Ectodermal cell (in vitro differentiated cells): ENCODE data around the gene CDK11A.
"Not testable (repeated sequence)": the region's sequence is repeated elsewhere in the genome, so short reads cannot be mapped to it uniquely, and the experiment has no call there.

Experiments used
- H3K27ac ChIP-seq: 2 replicates; pipeline ENCODE4 v1.7.0; 2013; ENCODE audit warnings: mild to moderate bottlenecking, low read depth, low read length; ENCODE audit not compliant: insufficient read depth, poor library complexity, severe bottlenecking
- H3K27me3 ChIP-seq: 2 replicates; pipeline ENCODE4 v1.7.0; 2013; ENCODE audit warnings: mild to moderate bottlenecking, low read length; ENCODE audit not compliant: insufficient read depth, control insufficient read depth, poor library complexity, severe bottlenecking
- H3K36me3 ChIP-seq: one replicate; pipeline ENCODE4 v1.7.0; 2013; ENCODE audit warnings: low read length; ENCODE audit not compliant: control insufficient read depth, insufficient read depth
- H3K4me1 ChIP-seq: one replicate; pipeline ENCODE4 v1.7.0; 2013; ENCODE audit warnings: low read length; ENCODE audit not compliant: control insufficient read depth, insufficient read depth
- H3K4me3 ChIP-seq: 2 replicates; pipeline ENCODE4 v1.7.0; 2013; ENCODE audit warnings: low read depth, low read length, control low read depth; ENCODE audit not compliant: insufficient read depth
- H3K9me3 ChIP-seq: 2 replicates; pipeline ENCODE4 v1.7.0; 2013; ENCODE audit warnings: mild to moderate bottlenecking, low read length, moderate library complexity; ENCODE audit not compliant: control insufficient read depth
- WGBS, 2 experiments: methylation state at CpG; one replicate each; pipeline ENCODE4 v1.1.7; 2013; ENCODE audit warnings: missing lambda C conversion rate in 2 of 2; 5-methylcytosine and 5-hydroxymethylcytosine counted together

The CDK11A gene

GRCh38 chr1:1737675-1738590, 13.8 kb upstream of the CDK11A start:
- H3K4me3 ChIP-seq, H3K27me3 ChIP-seq: not testable (repeated sequence)
- WGBS, 2 experiments, result 97% methylated on average over 24 to 28 of the region's 44 CpGs

GRCh38 chr1:1732381-1732780, 8.2 kb upstream of the CDK11A start:
- H3K36me3 ChIP-seq, result peaks cover 22% of the 10 kb centered on the region
- H3K27me3 ChIP-seq, result no peaks in the 10 kb centered on the region
- WGBS, 2 experiments, result 93 to 96% methylated on average over 17 of the region's 17 CpGs
- no peak overlapping the region for H3K27ac ChIP-seq
- H3K9me3 ChIP-seq, result no peaks in the 10 kb centered on the region
- no peaks in the 10 kb centered on the region for H3K4me1 ChIP-seq
- H3K4me3 ChIP-seq, result no peak overlapping the region

More at GRCh38 chr1:1737675-1738590, 13.8 kb upstream of the CDK11A start:
- H3K36me3 ChIP-seq, result peaks cover 14% of the 10 kb centered on the region
- not testable (repeated sequence) for H3K27ac ChIP-seq, H3K9me3 ChIP-seq, H3K4me1 ChIP-seq

GRCh38 chr1:1730870-1731269, 6.7 kb upstream of the CDK11A start:
- H3K4me1 ChIP-seq, result no peaks in the 10 kb centered on the region
- no peak overlapping the region for H3K4me3 ChIP-seq
- H3K36me3 ChIP-seq, result peaks cover 22% of the 10 kb centered on the region
- no peaks in the 10 kb centered on the region for H3K9me3 ChIP-seq
- no peak overlapping the region for H3K27ac ChIP-seq
- H3K27me3 ChIP-seq, result no peaks in the 10 kb centered on the region
- WGBS, 2 experiments, result 91 to 95% methylated on average over 17 of the region's 17 CpGs

GRCh38 chr1:1730230-1730629, 6.1 kb upstream of the CDK11A start:
- H3K36me3 ChIP-seq, result peaks cover 20% of the 10 kb centered on the region
- H3K27ac ChIP-seq, H3K4me3 ChIP-seq, H3K27me3 ChIP-seq, H3K4me1 ChIP-seq, H3K9me3 ChIP-seq: not testable (repeated sequence)
- 94 to 99% methylated on average over 3 to 7 of the region's 13 CpGs for WGBS, 2 experiments

- not testable (repeated sequence) for H3K27me3 ChIP-seq, H3K4me3 ChIP-seq, H3K27ac ChIP-seq, H3K9me3 ChIP-seq, H3K4me1 ChIP-seq
- 92 to 93% methylated on average over 13 to 14 of the region's 18 CpGs for WGBS, 2 experiments
- H3K36me3 ChIP-seq, result peaks cover 16% of the 10 kb centered on the region
Observed at GRCh38 chr1:1729116-1729816, 5.1 kb upstream of the CDK11A start.

GRCh38 chr1:1728308-1729005, 4.3 kb upstream of the CDK11A start:
- not testable (repeated sequence) for H3K9me3 ChIP-seq, H3K4me3 ChIP-seq, H3K27ac ChIP-seq, H3K4me1 ChIP-seq, H3K27me3 ChIP-seq
- H3K36me3 ChIP-seq, result peaks cover 13% of the 10 kb centered on the region
- WGBS, 2 experiments, result 91 to 94% methylated on average over 10 of the region's 14 CpGs

- not testable (repeated sequence) for H3K36me3 ChIP-seq, H3K27me3 ChIP-seq, H3K9me3 ChIP-seq, H3K4me1 ChIP-seq, H3K27ac ChIP-seq, H3K4me3 ChIP-seq
- 93 to 96% methylated on average over 8 of the region's 12 CpGs for WGBS, 2 experiments
Observed at GRCh38 chr1:1727131-1727651, 3.0 kb upstream of the CDK11A start.

GRCh38 chr1:1726088-1726487, 1.9 kb upstream of the CDK11A start:
- H3K9me3 ChIP-seq, H3K4me1 ChIP-seq, H3K27ac ChIP-seq, H3K36me3 ChIP-seq, H3K4me3 ChIP-seq, H3K27me3 ChIP-seq: not testable (repeated sequence)
- 95 to 97% methylated on average over 17 of the region's 17 CpGs for WGBS, 2 experiments

- no peak overlapping the region for H3K4me3 ChIP-seq
- no peaks in the 10 kb centered on the region for H3K9me3 ChIP-seq
- H3K27ac ChIP-seq, result no peak overlapping the region
- H3K27me3 ChIP-seq, result no peaks in the 10 kb centered on the region
- H3K36me3 ChIP-seq, result peaks cover 6% of the 10 kb centered on the region
- H3K4me1 ChIP-seq, result no peaks in the 10 kb centered on the region
- 82 to 83% methylated on average over 7 of the region's 7 CpGs for WGBS, 2 experiments
Observed at GRCh38 chr1:1721201-1721600, 3.0 kb downstream of the CDK11A start.
